ENCODE results near the gene TMEM170A.

DNA sequence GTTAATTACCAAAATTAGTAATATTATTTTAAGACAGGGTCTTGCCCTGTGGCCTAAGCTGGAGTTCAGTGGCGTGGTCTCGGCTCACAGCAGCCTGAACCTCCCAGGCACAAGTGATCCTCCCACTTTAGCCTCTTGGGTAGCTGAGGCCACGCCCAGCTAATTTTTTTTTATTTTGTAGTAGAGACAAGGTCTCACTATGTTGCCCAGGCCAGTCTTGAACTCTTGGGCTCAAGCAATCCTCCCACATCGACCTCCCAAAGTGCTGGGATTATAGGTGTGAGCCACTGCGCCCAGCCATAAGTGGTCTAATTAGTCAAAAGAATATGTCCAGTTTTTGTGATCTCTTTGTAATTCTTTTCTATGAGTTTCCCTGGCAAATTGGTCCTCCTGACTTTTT, 19.2 kb downstream of the TMEM170A start:
- TF ChIP-seq CTCF (conservative IDR thresholded peaks at IDR 0.05) (no peak), ZFX (IDR thresholded peaks at IDR 0.05) (no peak)

Data from C4-2B (cell line).